Dermis microvascular lymphatic vessel endothelial cell (primary cell): ENCODE results near the gene MGAT4A. TPM values are rescaled to one million over a fixed set of nuclear protein-coding genes. Genes with fewer than 3 reads are reported as not detected.
A peak's percentile ranks its signal among the peaks of the same experiment; 100 is the strongest.
"Not testable (repeated sequence)": the region's sequence is repeated elsewhere in the genome, so short reads cannot be mapped to it uniquely, and the experiment has no call there.

ENCODE experiments used
- DNase-seq, 2 donors: peaks; one replicate each; pipeline versions ENCODE4 v3.0.0 to v3.0.0-alpha.2; 2010; ENCODE audit warnings: low read depth in 2 of 2
- total RNA-seq: library from RNA; depleted of rRNA; stranded (reverse); fragments of >200 nt; gene quantifications from 2 replicates; pipeline ENCODE4 v1.2.1, GENCODE V29; 2014

The MGAT4A gene
- total RNA-seq, 1 donor from 2014 or later, result 9.4 TPM

- DNase-seq, result peak; percentile 3 to 71
These were observed 752 bp downstream of the MGAT4A start for GRCh38 chr2:98730053-98730706.

- no peak for DNase-seq
These were observed 1.3 kb downstream of the MGAT4A start for GRCh38 chr2:98729652-98730051.

- DNase-seq, result not testable (repeated sequence)
These were observed 2.7 kb downstream of the MGAT4A start for GRCh38 chr2:98728088-98728718.

GRCh38 chr2:98727369-98728087 lies 3.4 kb downstream of the MGAT4A start:
- peak in 1 of 2 donors; percentile 84 for DNase-seq

GRCh38 chr2:98726735-98727368 lies 4.1 kb downstream of the MGAT4A start:
- DNase-seq, result no peak

GRCh38 chr2:98726205-98726604 lies 4.7 kb downstream of the MGAT4A start:
- DNase-seq, result peak in 1 of 2 donors; percentile 63

- no peak for DNase-seq
These were observed 10.6 kb downstream of the MGAT4A start for GRCh38 chr2:98720286-98720685.

- no peak for DNase-seq
These were observed 13.3 kb downstream of the MGAT4A start for GRCh38 chr2:98717621-98718020.

- DNase-seq, result no peak
These were observed 14.1 kb downstream of the MGAT4A start for GRCh38 chr2:98716786-98717185.

GRCh38 chr2:98715812-98716451 lies 15.0 kb downstream of the MGAT4A start:
- DNase-seq, result no peak

GRCh38 chr2:98713332-98714015 lies 17.5 kb downstream of the MGAT4A start:
- DNase-seq, result no peak

- DNase-seq, result no peak
These were observed 18.8 kb downstream of the MGAT4A start for GRCh38 chr2:98712145-98712544.

- no peak for DNase-seq
These were observed 19.4 kb downstream of the MGAT4A start for GRCh38 chr2:98711506-98711905.

- DNase-seq, result peak in 1 of 2 donors; percentile 73
These were observed 20.2 kb downstream of the MGAT4A start for GRCh38 chr2:98710734-98711133.

GRCh38 chr2:98709535-98709934 lies 21.4 kb downstream of the MGAT4A start:
- peak; percentile 27 to 68 for DNase-seq

- DNase-seq, result no peak
These were observed 22.3 kb downstream of the MGAT4A start for GRCh38 chr2:98708396-98709186.

- DNase-seq, result no peak
These were observed 24.3 kb downstream of the MGAT4A start for GRCh38 chr2:98706591-98706990.

- DNase-seq, result no peak
These were observed 25.7 kb downstream of the MGAT4A start for GRCh38 chr2:98705333-98705617.

- no peak for DNase-seq
These were observed 26.2 kb downstream of the MGAT4A start for GRCh38 chr2:98704499-98705332.

GRCh38 chr2:98703738-98704137 lies 27.2 kb downstream of the MGAT4A start:
- DNase-seq, result no peak
